Measurements from ENCODE around the gene MAP3K15.

- TF ChIP-seq CTCF (IDR thresholded peaks at IDR 0.05) (no peak), POLR2A (IDR thresholded peaks at IDR 0.05) (no peak)
Measured at GRCh38 chrX:19548934-19549333, 33.6 kb upstream of the MAP3K15 start.

Measured in vagina (tissue), 2 donors.